Astrocyte of the spinal cord (primary cell): Measurements from ENCODE around the gene SET.

ENCODE experiments used
- DNase-seq: peaks from one replicate; pipeline ENCODE4 v3.0.0; 2011; ENCODE audit warnings: low read depth, low spot score
- H3K4me3 ChIP-seq: 2 replicates; pipeline ENCODE4 v1.5.1; 2011; ENCODE audit warnings: low read depth, mild to moderate bottlenecking, low read length, moderate library complexity
- CTCF ChIP-seq: IDR thresholded peaks from 2 replicates; pipeline ENCODE4 v1.5.1; 2012; ENCODE audit warnings: low read depth, mild to moderate bottlenecking, low read length, inconsistent platforms
- in situ Hi-C: cut with HindIII; loops from 2 replicates; pipeline ENCODE4 v1.10.0; 2017; ENCODE audit warnings: low sequenced_read_pairs

The SET gene

GRCh38 chr9:128701227-128701854 lies 12.3 kb downstream of the SET start:
- no peak for DNase-seq
- no peak for TF ChIP-seq CTCF

GRCh38 chr9:128702445-128702948 lies 13.5 kb downstream of the SET start, which contains the start of gene PKN3:
Gene PKN3 (plus strand): TSS chr9:128702503. CDS start chr9:128702916, 413 bp downstream.
- in situ Hi-C loops, result no loop called here
- H3K4me3 ChIP-seq, result peak within 1 kb of the TSS; percentile 64
- peak; percentile 84 for TF ChIP-seq CTCF
- DNase-seq, result peak; percentile 79

More at GRCh38 chr9:128701227-128701854, 12.3 kb downstream of the SET start:
- in situ Hi-C loops, result no loop called here
- no peak overlapping the region for H3K4me3 ChIP-seq

GRCh38 chr9:128702949-128703615 lies 14.1 kb downstream of the SET start:
- peak; percentile 38 for DNase-seq
- in situ Hi-C loops, result no loop called here
- TF ChIP-seq CTCF, result no peak
- H3K4me3 ChIP-seq, result peak overlapping the region; percentile 64

- DNase-seq, result no peak
- in situ Hi-C loops, result no loop called here
- peak overlapping the region; percentile 64 for H3K4me3 ChIP-seq
- no peak for TF ChIP-seq CTCF
These were observed 14.8 kb downstream of the SET start for GRCh38 chr9:128703616-128704355.

GRCh38 chr9:128704356-128704670 lies 15.3 kb downstream of the SET start:
- no peak for DNase-seq
- H3K4me3 ChIP-seq, result no peak overlapping the region
- no peak for TF ChIP-seq CTCF
- in situ Hi-C loops, result no loop called here

- no peak for DNase-seq
- in situ Hi-C loops, result no loop called here
- TF ChIP-seq CTCF, result no peak
- H3K4me3 ChIP-seq, result no peak overlapping the region
These were observed 16.3 kb downstream of the SET start for GRCh38 chr9:128705051-128705965.
